Cortex of kidney (tissue), 1 donor: ENCODE data around the gene SETBP1.

Experiments
- DNase-seq: peaks from one replicate; lab custom pipeline; 2025; lab: John Stamatoyannopoulos, UW

SETBP1 gene

GRCh38 chr18:44937960-44938719, 257.5 kb downstream of the SETBP1 start:
- DNase-seq, result no peak

- DNase-seq, result no peak
These were observed 258.3 kb downstream of the SETBP1 start for GRCh38 chr18:44938720-44939665.

- DNase-seq, result no peak
These were observed 260.8 kb downstream of the SETBP1 start for GRCh38 chr18:44941516-44941915.

- DNase-seq, result no peak
These were observed 261.4 kb downstream of the SETBP1 start for GRCh38 chr18:44942073-44942472.

- DNase-seq, result no peak
These were observed 262.7 kb downstream of the SETBP1 start for GRCh38 chr18:44943311-44943881.

- no peak for DNase-seq
These were observed 263.8 kb downstream of the SETBP1 start for GRCh38 chr18:44944461-44944860.

GRCh38 chr18:44945888-44946401, 265.3 kb downstream of the SETBP1 start:
- DNase-seq, result no peak

GRCh38 chr18:44946529-44947113, 265.9 kb downstream of the SETBP1 start:
- DNase-seq, result no peak

GRCh38 chr18:44949967-44950366, 269.3 kb downstream of the SETBP1 start:
- DNase-seq, result no peak

GRCh38 chr18:44950685-44951195, 270.1 kb downstream of the SETBP1 start:
- DNase-seq, result no peak

GRCh38 chr18:44951748-44952147, 271.1 kb downstream of the SETBP1 start:
- no peak for DNase-seq

GRCh38 chr18:44954257-44954656, 273.6 kb downstream of the SETBP1 start:
- no peak for DNase-seq

GRCh38 chr18:44955825-44956224, 275.1 kb downstream of the SETBP1 start:
- DNase-seq, result no peak

- no peak for DNase-seq
These were observed 276.3 kb downstream of the SETBP1 start for GRCh38 chr18:44957025-44957424.

- DNase-seq, result no peak
These were observed 276.8 kb downstream of the SETBP1 start for GRCh38 chr18:44957461-44957860.

GRCh38 chr18:44958040-44958439, 277.4 kb downstream of the SETBP1 start:
- DNase-seq, result no peak

GRCh38 chr18:44958455-44958854, 277.8 kb downstream of the SETBP1 start:
- no peak for DNase-seq

- no peak for DNase-seq
These were observed 278.3 kb downstream of the SETBP1 start for GRCh38 chr18:44959013-44959412.

- no peak for DNase-seq
These were observed 279.9 kb downstream of the SETBP1 start for GRCh38 chr18:44960580-44960979.

GRCh38 chr18:44961288-44961995, 280.8 kb downstream of the SETBP1 start:
- no peak for DNase-seq

- no peak for DNase-seq
These were observed 286.9 kb downstream of the SETBP1 start for GRCh38 chr18:44967599-44967998.
